Stimulated activated memory B cell treated with anti-CD40 and anti-IgM and Interleukin-4, amounts not matched to agents 10 μg/mL and 1 μg/mL and 100 μg/mL, for 72 hours (primary cell): ENCODE results near the gene LTBP4.
A peak's percentile ranks its signal among the peaks of the same experiment; 100 is the strongest.

Experiments
- ATAC-seq: fragments of 150-1000 bp; cut with Tn5 transposase; 2 replicates; pipeline ENCODE4 v1.10.0; 2021
- H3K27ac Mint-ChIP-seq: one replicate; pipeline ENCODE4 v1.8.0; 2022; ENCODE audit warnings: mild to moderate bottlenecking, mixed read lengths
- H3K27me3 Mint-ChIP-seq: one replicate; pipeline ENCODE4 v1.8.0; 2022; ENCODE audit warnings: mixed read lengths
- H3K36me3 Mint-ChIP-seq: one replicate; pipeline ENCODE4 v1.8.0; 2022; ENCODE audit warnings: mixed read lengths
- H3K4me1 Mint-ChIP-seq: one replicate; pipeline ENCODE4 v1.8.0; 2022; ENCODE audit warnings: mixed read lengths
- H3K4me3 Mint-ChIP-seq: one replicate; pipeline ENCODE4 v1.8.0; 2022; ENCODE audit warnings: mild to moderate bottlenecking, moderate library complexity, mixed read lengths
- H3K9me3 Mint-ChIP-seq: one replicate; pipeline ENCODE4 v1.8.0; 2022; ENCODE audit warnings: mixed read lengths

LTBP4 gene

DNA sequence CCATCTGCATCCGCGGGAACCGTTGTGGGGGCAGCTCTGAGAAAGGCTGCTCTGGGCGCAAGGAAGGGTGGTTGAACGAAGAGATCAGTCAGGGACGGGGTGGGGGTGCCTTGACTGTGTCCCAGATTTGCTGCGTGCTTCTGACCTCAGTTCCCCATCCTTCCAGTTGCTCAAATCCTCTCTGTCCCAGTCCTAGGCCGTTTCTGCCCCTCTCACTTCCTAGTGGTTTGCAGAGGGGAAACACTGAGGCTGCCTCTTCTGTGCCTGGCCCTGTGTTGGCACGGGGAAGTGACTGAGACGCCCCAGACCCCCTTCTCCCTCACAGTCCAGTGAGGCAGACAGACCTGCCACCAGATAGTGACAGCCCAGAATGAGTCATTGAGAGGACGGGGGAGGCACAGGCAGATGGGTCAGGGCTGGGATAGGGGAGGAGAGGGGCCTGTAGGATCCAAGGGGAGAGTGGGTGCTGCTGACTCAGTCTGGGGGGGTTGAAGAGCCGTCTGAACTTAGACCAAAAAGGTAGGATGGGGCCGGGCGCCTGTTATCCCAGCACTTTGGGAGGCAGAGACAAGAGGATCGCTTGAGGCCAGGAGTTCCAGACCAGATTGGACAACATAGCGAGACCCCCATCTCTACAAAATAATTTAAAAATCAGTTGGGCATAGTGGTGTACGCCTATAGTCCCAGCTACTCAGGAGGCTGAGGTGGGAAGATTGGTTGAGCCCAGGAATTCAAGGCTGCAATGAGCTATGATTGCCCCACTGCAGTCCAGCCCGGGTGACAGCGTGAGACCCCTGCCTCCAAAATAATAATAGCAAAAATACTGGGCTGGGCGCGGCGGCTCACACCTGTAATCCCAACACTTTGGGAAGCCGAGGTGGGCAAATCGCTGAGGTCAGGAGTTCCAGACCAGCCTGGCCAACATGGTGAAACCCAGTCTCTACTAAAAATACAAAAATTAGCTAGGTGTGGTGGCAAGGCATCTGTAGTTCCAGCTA lies 62.8 kb downstream of the LTBP4 start:
- Mint-ChIP-seq H3K4me1 (peaks cover 22% of the 10 kb centered on the region), H3K4me3 (peak overlapping the region; percentile 85), H3K27me3 (no peaks in the 10 kb centered on the region), H3K27ac (peak overlapping the region; percentile 87), H3K36me3 (peaks cover 13% of the 10 kb centered on the region), H3K9me3 (no peaks in the 10 kb centered on the region)
- peak; percentile 9 for ATAC-seq

DNA sequence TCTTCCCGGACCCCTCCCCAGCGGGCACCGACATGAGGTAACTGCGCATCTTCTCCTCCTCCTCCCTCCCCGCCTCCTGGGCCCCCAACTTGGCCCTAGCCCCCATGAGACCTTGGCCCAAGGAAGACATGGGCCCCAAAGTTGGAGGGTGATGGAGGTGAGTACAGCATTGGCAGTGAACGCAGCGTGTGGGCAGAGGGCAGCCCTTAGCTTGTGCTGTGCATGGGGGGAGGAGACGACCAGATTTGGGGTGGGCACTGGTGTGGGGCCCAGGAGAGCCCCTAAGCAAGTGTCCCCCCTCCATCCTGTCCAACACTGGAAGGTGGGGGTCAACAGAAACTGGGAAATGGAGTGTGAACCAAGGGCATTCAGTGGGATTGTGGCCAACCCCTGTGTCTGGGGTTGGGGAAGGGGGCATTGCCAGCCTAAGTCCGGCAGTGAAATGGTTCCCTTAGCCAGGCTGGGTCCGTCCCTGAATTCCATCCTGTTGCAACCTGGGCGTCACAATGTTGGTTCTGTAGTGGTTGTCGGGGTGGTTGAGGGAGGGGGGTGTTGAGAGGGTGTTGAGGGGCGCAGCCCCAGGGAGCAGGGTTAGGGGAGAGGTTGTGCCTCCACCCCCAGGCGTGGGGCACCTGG lies 65.8 kb downstream of the LTBP4 start:
- H3K27me3 Mint-ChIP-seq = no peaks in the 10 kb centered on the region
- H3K4me3 Mint-ChIP-seq = no peak overlapping the region
- H3K4me1 Mint-ChIP-seq = peaks cover 26% of the 10 kb centered on the region
- H3K36me3 Mint-ChIP-seq = peaks cover 34% of the 10 kb centered on the region
- H3K27ac Mint-ChIP-seq = no peak overlapping the region
- ATAC-seq = no peak
- no peaks in the 10 kb centered on the region for H3K9me3 Mint-ChIP-seq

DNA sequence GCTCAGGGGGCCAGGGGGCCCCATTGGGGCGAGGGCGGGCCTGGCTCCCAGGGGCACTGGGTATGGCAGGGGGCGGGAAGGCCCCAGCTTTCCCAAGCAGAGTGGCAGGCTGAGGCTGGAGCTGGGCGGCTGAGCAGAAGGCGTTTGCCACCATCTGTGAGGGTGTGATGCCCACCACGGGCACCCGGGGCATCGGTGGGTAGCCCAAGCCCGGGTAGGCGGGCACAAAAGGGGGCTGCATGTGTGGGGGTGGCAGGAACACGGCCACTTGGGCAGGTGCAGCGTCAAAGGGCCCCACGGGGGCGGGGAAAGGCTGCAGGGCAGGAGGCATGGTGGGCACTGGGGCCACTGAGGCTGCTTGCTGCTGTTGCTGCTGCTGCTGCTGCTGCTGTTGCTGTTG lies 66.4 kb downstream of the LTBP4 start:
- H3K36me3 Mint-ChIP-seq = peaks cover 34% of the 10 kb centered on the region
- peaks cover 19% of the 10 kb centered on the region for H3K4me1 Mint-ChIP-seq
- H3K4me3 Mint-ChIP-seq = no peak overlapping the region
- no peak overlapping the region for H3K27ac Mint-ChIP-seq
- H3K27me3 Mint-ChIP-seq = no peaks in the 10 kb centered on the region
- H3K9me3 Mint-ChIP-seq = no peaks in the 10 kb centered on the region
- ATAC-seq = no peak

DNA sequence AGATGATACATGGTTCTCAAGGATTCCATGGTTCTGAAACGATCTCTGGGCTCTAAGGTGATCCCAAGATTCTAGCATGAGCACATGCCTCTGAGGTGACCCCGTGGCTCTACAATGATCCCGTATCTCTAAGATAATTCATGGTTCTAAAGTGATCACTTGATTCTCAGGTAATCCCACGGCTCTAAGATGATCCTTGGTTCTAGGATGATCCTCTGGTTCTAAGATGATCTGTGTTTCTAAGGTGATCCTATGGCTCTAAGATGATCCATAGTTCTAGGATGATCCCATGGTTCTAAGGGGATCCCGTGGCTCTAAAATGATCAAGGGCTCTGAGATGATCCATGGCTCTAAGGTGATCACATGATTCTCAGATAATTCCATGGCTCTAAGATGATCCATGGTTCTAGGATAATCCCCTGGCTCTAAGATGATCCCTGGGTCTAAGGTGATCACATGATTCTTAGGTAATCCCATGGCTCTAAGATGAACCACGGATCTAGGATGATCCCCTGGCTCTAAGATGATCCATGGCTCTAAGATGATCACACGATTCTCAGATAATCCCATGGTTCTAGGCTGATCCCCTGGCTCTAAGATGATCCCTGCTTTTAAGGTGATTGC lies 67.9 kb downstream of the LTBP4 start:
- H3K4me1 Mint-ChIP-seq = peaks cover 4% of the 10 kb centered on the region
- no peaks in the 10 kb centered on the region for H3K27me3 Mint-ChIP-seq
- H3K27ac Mint-ChIP-seq = no peak overlapping the region
- H3K36me3 Mint-ChIP-seq = peaks cover 34% of the 10 kb centered on the region
- H3K9me3 Mint-ChIP-seq = no peaks in the 10 kb centered on the region
- no peak for ATAC-seq
- no peak overlapping the region for H3K4me3 Mint-ChIP-seq

DNA sequence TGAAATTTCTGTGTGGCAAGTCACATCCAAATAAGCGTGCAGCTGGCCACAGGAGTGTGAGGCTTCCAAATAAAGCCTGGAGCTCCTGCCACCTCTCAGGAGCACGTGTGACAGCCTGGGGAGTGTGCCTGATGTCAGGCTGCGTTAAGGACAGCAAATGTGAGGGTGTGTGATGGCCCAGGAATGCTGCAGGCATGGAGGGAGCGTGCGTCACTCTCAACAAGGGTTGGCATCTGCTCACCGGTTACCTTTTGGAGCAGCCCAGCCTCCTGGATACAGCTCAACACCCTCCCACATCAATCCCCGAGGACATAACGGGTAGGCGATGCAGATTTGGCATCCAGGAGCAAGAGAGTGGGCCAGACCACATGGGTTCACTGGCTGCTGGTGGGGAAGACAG lies 70.2 kb downstream of the LTBP4 start:
- Mint-ChIP-seq H3K27me3 (no peaks in the 10 kb centered on the region), H3K27ac (no peak overlapping the region), H3K4me3 (no peak overlapping the region), H3K9me3 (no peaks in the 10 kb centered on the region), H3K36me3 (peaks cover 34% of the 10 kb centered on the region), H3K4me1 (peaks cover 4% of the 10 kb centered on the region)
- no peak for ATAC-seq

DNA sequence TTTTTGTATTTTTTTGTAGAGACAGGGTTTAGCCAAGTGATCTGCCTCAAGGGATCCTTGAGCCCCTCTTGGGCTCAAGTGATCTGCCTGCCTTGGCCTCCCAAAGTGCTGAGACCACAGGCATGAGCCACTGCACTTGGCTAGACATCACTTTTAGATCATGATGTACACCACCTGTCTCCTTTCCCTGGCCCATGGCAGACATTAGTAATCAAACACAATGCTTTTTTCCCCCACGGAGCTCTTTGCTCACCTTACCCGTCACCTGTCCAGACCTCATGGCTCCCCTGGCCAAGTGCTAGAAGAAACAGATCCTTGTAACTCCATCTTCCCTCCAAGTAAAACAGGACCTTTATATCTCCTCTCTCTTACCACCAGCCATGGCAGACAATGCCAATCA lies 70.9 kb downstream of the LTBP4 start:
- no peak for ATAC-seq
- Mint-ChIP-seq H3K4me3 (no peak overlapping the region), H3K27me3 (no peaks in the 10 kb centered on the region), H3K36me3 (peaks cover 31% of the 10 kb centered on the region), H3K9me3 (no peaks in the 10 kb centered on the region), H3K4me1 (peaks cover 4% of the 10 kb centered on the region), H3K27ac (no peak overlapping the region)

DNA sequence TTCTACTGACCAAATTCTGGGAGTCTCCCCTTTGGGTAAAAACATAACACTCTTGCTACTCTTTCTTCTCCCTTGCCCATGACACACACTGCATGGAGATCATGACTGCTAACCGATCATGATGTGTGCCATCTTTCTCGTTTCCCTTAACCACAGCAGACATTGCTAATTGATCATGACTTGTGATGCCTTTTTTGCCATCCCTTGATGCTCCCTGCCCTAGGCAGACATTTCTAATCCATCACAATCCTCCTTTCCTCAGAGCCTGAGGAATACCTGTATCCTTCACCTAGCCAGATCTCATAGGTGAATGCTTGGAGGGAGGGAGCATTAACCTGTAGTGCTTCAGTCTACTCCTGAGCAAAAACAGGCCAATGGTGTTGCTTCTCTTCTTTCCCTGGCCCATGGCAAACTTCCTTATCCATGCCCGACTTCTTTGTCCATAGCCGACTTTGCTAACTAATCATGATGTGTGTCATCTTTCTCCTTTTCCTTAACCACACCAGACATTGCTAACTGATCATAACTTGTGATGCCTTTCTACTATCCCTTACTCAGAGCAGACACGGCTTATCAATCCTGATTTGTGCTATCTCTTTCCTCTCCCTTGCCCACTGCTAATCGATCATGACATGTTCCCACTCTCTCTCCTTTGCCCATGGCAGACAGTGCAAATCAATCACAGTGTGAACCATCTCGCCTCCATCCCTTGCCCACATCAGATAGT lies 71.6 kb downstream of the LTBP4 start:
- H3K27ac Mint-ChIP-seq = no peak overlapping the region
- peaks cover 32% of the 10 kb centered on the region for H3K36me3 Mint-ChIP-seq

DNA sequence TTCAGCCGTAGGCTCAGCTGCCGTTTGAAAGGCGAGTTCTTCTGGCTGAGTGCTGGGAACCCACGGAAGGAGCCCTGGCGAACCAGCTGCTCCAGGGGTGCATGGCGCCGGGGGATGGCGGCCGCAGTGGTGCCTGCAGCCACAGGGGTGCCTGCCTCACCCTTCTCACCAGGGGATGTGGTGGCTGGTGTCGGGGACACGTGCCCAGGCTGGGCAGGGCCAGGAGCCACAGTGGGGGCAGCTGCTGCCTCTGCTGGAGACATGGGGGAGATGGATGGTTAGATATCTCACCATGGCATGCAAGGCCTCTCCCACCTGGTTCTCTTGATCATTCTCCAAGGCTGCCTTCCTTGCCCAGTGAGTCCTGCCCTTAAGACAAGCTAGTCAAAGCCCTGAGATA lies 72.2 kb downstream of the LTBP4 start:
- ATAC-seq = no peak
- peaks cover 4% of the 10 kb centered on the region for H3K4me1 Mint-ChIP-seq
- H3K36me3 Mint-ChIP-seq = peaks cover 38% of the 10 kb centered on the region
- H3K9me3 Mint-ChIP-seq = no peaks in the 10 kb centered on the region
- H3K27me3 Mint-ChIP-seq = no peaks in the 10 kb centered on the region
- H3K4me3 Mint-ChIP-seq = no peak overlapping the region
- no peak overlapping the region for H3K27ac Mint-ChIP-seq

More for the DNA sequence above, 71.6 kb downstream of the LTBP4 start:
- Mint-ChIP-seq H3K4me3 (no peak overlapping the region), H3K9me3 (no peaks in the 10 kb centered on the region), H3K4me1 (peaks cover 4% of the 10 kb centered on the region), H3K27me3 (no peaks in the 10 kb centered on the region)
- no peak for ATAC-seq

DNA sequence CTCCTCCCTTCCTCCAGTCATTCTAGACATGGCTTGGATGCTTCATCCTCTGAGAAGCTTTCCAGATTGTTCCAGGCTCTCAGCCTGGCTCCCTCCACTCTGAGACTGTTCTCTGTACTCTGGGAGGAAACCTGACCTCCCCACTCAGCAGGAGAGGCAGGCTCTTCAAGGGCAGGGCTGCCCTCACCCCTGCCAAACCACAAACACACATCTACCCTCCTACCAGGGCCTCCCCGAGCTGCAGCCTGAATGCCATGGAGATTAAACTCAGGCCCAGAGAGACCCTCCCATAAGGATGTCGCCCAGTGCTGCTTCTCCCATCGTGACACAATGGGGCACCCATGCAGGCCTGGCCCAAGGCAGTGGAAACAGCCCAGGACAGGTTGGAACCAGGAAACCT lies 73.1 kb downstream of the LTBP4 start:
- ATAC-seq = no peak
- H3K9me3 Mint-ChIP-seq = no peaks in the 10 kb centered on the region
- H3K27ac Mint-ChIP-seq = no peak overlapping the region
- peaks cover 4% of the 10 kb centered on the region for H3K4me1 Mint-ChIP-seq
- H3K4me3 Mint-ChIP-seq = no peak overlapping the region
- no peaks in the 10 kb centered on the region for H3K27me3 Mint-ChIP-seq
- H3K36me3 Mint-ChIP-seq = peaks cover 38% of the 10 kb centered on the region

DNA sequence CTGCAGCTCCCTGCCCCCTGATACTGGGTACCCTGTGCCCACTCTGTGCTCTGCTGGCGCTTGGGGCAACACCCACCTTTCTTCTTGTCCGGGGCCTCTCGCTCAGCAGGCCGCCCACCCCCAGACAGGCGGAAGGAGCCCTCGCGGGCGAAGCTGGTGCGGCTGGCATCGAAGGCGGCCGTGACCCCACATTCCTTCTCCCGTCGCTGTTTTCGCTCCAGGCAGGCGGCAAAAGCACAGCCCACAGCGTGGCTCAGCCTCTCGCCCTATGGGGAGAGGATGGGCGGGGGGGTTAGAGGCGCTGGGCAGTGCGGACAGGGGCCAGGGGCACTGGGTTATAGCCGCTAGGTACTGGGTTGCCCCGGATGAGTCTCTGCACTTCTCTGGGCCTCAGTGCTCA lies 76.0 kb downstream of the LTBP4 start:
- Mint-ChIP-seq H3K36me3 (peaks cover 39% of the 10 kb centered on the region), H3K27me3 (no peaks in the 10 kb centered on the region), H3K9me3 (no peaks in the 10 kb centered on the region), H3K4me1 (no peaks in the 10 kb centered on the region), H3K27ac (no peak overlapping the region), H3K4me3 (no peak overlapping the region)
- ATAC-seq = no peak
